ENCODE results near the gene RASL11A. TPM values are rescaled to one million over a fixed set of nuclear protein-coding genes. Genes with fewer than 3 reads are reported as not detected.
A peak's percentile ranks its signal among the peaks of the same experiment; 100 is the strongest.

The RASL11A gene
- total and polyA plus RNA-seq, 2 experiments from 2014 or later, result 6.3 to 18.8 TPM

DNA sequence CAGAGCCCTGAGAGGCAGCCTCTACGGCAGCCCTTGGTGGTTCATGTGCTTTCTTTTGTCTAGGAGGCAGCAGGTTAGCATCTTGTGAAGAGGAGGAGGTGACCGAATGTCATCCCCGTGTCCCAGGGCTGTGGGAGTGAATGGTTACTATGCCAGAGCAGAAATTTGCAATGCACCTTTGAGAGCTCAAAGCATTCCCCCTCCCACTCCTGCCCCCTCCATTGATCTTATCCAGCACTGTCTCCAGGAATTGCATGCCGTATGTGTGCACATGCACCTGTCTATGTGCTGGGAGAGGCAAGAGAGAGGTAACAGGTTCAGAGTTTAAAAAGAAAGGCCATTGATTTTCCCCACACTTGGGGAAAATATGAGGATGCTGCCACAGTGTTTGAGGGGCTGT, 10.2 kb downstream of the RASL11A start:
- Histone ChIP-seq H3K9me3 (ENCODE audit: low read depth) (no peaks in the 10 kb centered on the region), H3K27me3 (no peaks in the 10 kb centered on the region), H3K4me3 (no peak overlapping the region), H3K36me3 (replicated peaks; ENCODE audit: insufficient read depth, low read depth) (no peaks in the 10 kb centered on the region), H3K27ac (no peak overlapping the region), H3K4me1 (ENCODE audit: insufficient read depth) (no peaks in the 10 kb centered on the region), H4K20me1 (ENCODE audit: insufficient read depth, poor library complexity, severe bottlenecking) (no peaks in the 10 kb centered on the region), H3K4me2 (no peak overlapping the region), H3K79me2 (no peaks in the 10 kb centered on the region), H2AFZ (no peak overlapping the region), H3K9me2 (replicated peaks; ENCODE audit: insufficient read depth) (no peaks in the 10 kb centered on the region)
- TF ChIP-seq EZH2 (IDR thresholded peaks at IDR 0.05; ENCODE audit: borderline replicate concordance) (no peak), EZH2phosphoT487 (IDR thresholded peaks at IDR 0.05; ENCODE audit: low read depth, severe bottlenecking, unreplicated experiment) (no peak)
- TF ChIP-seq, protein P1, sequence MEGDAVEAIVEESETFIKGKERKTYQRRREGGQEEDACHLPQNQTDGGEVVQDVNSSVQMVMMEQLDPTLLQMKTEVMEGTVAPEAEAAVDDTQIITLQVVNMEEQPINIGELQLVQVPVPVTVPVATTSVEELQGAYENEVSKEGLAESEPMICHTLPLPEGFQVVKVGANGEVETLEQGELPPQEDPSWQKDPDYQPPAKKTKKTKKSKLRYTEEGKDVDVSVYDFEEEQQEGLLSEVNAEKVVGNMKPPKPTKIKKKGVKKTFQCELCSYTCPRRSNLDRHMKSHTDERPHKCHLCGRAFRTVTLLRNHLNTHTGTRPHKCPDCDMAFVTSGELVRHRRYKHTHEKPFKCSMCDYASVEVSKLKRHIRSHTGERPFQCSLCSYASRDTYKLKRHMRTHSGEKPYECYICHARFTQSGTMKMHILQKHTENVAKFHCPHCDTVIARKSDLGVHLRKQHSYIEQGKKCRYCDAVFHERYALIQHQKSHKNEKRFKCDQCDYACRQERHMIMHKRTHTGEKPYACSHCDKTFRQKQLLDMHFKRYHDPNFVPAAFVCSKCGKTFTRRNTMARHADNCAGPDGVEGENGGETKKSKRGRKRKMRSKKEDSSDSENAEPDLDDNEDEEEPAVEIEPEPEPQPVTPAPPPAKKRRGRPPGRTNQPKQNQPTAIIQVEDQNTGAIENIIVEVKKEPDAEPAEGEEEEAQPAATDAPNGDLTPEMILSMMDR (IDR thresholded peaks at IDR 0.05; ENCODE audit: poor library complexity), result no peak
- DNase-seq (ENCODE audit: low spot score), result no peak
- 64% methylated on average over 4 of the region's 4 CpGs for WGBS (ENCODE audit: low lambda C conversion rate, missing lambda C conversion rate)

GRCh38 chr13:27281420-27281819, 10.8 kb downstream of the RASL11A start:
- 76% methylated on average over 1 of the region's 1 CpG for WGBS (ENCODE audit: low lambda C conversion rate, missing lambda C conversion rate)
- Histone ChIP-seq H3K27me3 (no peaks in the 10 kb centered on the region), H3K9me3 (ENCODE audit: low read depth) (no peaks in the 10 kb centered on the region), H3K27ac (no peak overlapping the region), H3K4me1 (ENCODE audit: insufficient read depth) (no peaks in the 10 kb centered on the region), H3K4me2 (no peak overlapping the region), H3K36me3 (replicated peaks; ENCODE audit: insufficient read depth, low read depth) (no peaks in the 10 kb centered on the region), H3K4me3 (no peak overlapping the region), H3K9me2 (replicated peaks; ENCODE audit: insufficient read depth) (no peaks in the 10 kb centered on the region), H2AFZ (no peak overlapping the region), H3K79me2 (no peaks in the 10 kb centered on the region), H4K20me1 (ENCODE audit: insufficient read depth, poor library complexity, severe bottlenecking) (no peaks in the 10 kb centered on the region)
- peak; percentile 35 for DNase-seq (ENCODE audit: low spot score)
- no peak for TF ChIP-seq EZH2phosphoT487 (IDR thresholded peaks at IDR 0.05; ENCODE audit: low read depth, severe bottlenecking, unreplicated experiment)
- TF ChIP-seq, protein P1 (IDR thresholded peaks at IDR 0.05; ENCODE audit: poor library complexity), result peak; percentile 5
- no peak for TF ChIP-seq EZH2 (IDR thresholded peaks at IDR 0.05; ENCODE audit: borderline replicate concordance)

DNA sequence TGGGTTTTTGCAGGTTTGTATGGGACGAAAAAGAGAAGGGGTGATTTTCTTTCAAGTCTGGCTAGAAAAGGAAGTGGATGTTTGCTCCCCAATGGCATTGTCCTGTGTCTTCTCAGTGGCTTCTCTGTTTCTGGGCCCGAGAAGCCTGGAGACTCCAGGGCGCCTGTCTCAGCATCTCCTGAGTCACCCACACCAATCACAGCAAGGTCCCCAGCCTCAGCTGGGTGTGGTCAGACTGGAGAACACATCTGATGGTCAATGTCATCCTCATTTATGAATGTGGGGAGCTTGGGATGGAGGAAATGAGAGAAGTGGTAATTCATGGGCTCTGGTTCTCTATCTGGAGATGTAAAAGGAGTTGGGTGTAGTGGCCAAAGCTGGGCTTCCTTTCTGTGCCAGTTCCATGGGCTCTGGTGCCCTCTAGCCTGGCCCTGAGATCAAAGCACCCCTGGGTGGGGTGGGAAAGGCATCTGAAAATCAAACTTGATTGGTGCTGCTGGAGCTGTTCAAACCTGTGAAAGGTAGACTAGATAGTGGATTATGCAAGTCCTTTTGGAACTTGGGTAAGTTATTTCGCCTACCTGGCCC, 13.4 kb downstream of the RASL11A start:
- no peak for TF ChIP-seq EZH2 (IDR thresholded peaks at IDR 0.05; ENCODE audit: borderline replicate concordance)
- TF ChIP-seq, protein P1 (IDR thresholded peaks at IDR 0.05; ENCODE audit: poor library complexity), result no peak
- TF ChIP-seq EZH2phosphoT487 (IDR thresholded peaks at IDR 0.05; ENCODE audit: low read depth, severe bottlenecking, unreplicated experiment), result no peak
- Histone ChIP-seq H3K9me2 (replicated peaks; ENCODE audit: insufficient read depth) (no peaks in the 10 kb centered on the region), H3K9me3 (ENCODE audit: low read depth) (no peaks in the 10 kb centered on the region), H3K36me3 (replicated peaks; ENCODE audit: insufficient read depth, low read depth) (no peaks in the 10 kb centered on the region), H3K79me2 (no peaks in the 10 kb centered on the region), H4K20me1 (ENCODE audit: insufficient read depth, poor library complexity, severe bottlenecking) (no peaks in the 10 kb centered on the region), H3K27ac (no peak overlapping the region), H3K4me2 (no peak overlapping the region), H3K4me3 (no peak overlapping the region), H3K27me3 (no peaks in the 10 kb centered on the region), H2AFZ (no peak overlapping the region), H3K4me1 (ENCODE audit: insufficient read depth) (no peaks in the 10 kb centered on the region)
- DNase-seq (ENCODE audit: low spot score), result no peak
- 87% methylated on average over 4 of the region's 4 CpGs for WGBS (ENCODE audit: low lambda C conversion rate, missing lambda C conversion rate)
